SU-DHL-6 (cell line): Measurements from ENCODE around the gene DISP3.

ENCODE experiments used
- H2AFZ ChIP-seq: fragments of 200-600 bp; sonication (generic); 2 replicates; pipeline ENCODE4 v1.6.1; 2014; ENCODE audit warnings: low read depth, mild to moderate bottlenecking, moderate library complexity, mixed read lengths, antibody characterized with exemption, low read length; ENCODE audit not compliant: severe bottlenecking
- H3F3A ChIP-seq: fragments of 200-600 bp; shearing (Covaris generic); 2 replicates; pipeline ENCODE4 v1.6.0; 2016; ENCODE audit warnings: antibody characterized with exemption, mild to moderate bottlenecking; ENCODE audit not compliant: insufficient read depth
- H3K27ac ChIP-seq: fragments of 200-600 bp; sonication (generic); 2 replicates; pipeline ENCODE4 v1.5.1; 2016; ENCODE audit warnings: low read depth, mild to moderate bottlenecking, low read length, moderate library complexity, mixed read lengths
- H3K27me3 ChIP-seq: fragments of 200-600 bp; sonication (generic), shearing (Covaris generic); 2 replicates; pipeline ENCODE4 v1.6.0; 2014; ENCODE audit warnings: mild to moderate bottlenecking, low read length
- H3K36me3 ChIP-seq: fragments of 200-600 bp; sonication (generic); 2 replicates; pipeline ENCODE4 v1.6.1; 2014; ENCODE audit warnings: mild to moderate bottlenecking, low read length, mixed read lengths
- H3K4me2 ChIP-seq: fragments of 300-600, 200-600 bp; shearing (Covaris generic), sonication (generic); 2 replicates; pipeline ENCODE4 v1.6.0; 2014; ENCODE audit warnings: low read length, low read depth, mild to moderate bottlenecking; ENCODE audit not compliant: poor library complexity, severe bottlenecking
- H3K4me3 ChIP-seq: fragments of 200-600 bp; sonication (generic); 2 replicates; pipeline ENCODE4 v1.5.1; 2014; ENCODE audit warnings: antibody characterized with exemption, low read length, mild to moderate bottlenecking, mixed read lengths; ENCODE audit not compliant: insufficient read depth, poor library complexity, severe bottlenecking
- H3K79me2 ChIP-seq: fragments of 200-600 bp; sonication (generic); 2 replicates; pipeline ENCODE4 v1.6.1; 2014; ENCODE audit warnings: mild to moderate bottlenecking, low read length, moderate library complexity; ENCODE audit not compliant: insufficient read depth
- H3K9ac ChIP-seq: fragments of 200-600 bp; sonication (generic); 2 replicates; pipeline ENCODE4 v1.7.0; 2014; ENCODE audit warnings: mild to moderate bottlenecking, low read length
- H3K9me2 ChIP-seq: fragments of 200-600 bp; sonication (generic); replicated peaks from 2 replicates; pipeline ENCODE4 v1.6.1; 2014; ENCODE audit warnings: low read length; ENCODE audit not compliant: insufficient read depth
- H3K9me3 ChIP-seq: fragments of 200-600 bp; sonication (generic); 2 replicates; pipeline ENCODE4 v1.6.1; 2014; ENCODE audit warnings: low read length, mixed read lengths; ENCODE audit not compliant: insufficient read depth
- H4K20me1 ChIP-seq: fragments of 200-600 bp; sonication (generic); 2 replicates; pipeline ENCODE4 v1.6.1; 2014; ENCODE audit warnings: low read depth, mild to moderate bottlenecking, antibody characterized with exemption, low read length, moderate library complexity, mixed read lengths
- EZH2phosphoT487 ChIP-seq: fragments of 200-600 bp; sonication (generic), shearing (Covaris generic); conservative IDR thresholded peaks from 2 replicates; pipeline ENCODE4 v1.6.1; 2018; ENCODE audit warnings: mild to moderate bottlenecking, antibody characterized with exemption, low read length, moderate library complexity, mixed read lengths
- TF ChIP-seq, protein P1 (sequence below): fragments of 200-600 bp; sonication (generic); IDR thresholded peaks from one replicate; pipeline ENCODE4 v1.5.1; 2017; ENCODE audit warnings: antibody characterized with exemption, mild to moderate bottlenecking, low read length, moderate library complexity; ENCODE audit not compliant: insufficient read depth, poor library complexity, severe bottlenecking

The DISP3 gene

DNA sequence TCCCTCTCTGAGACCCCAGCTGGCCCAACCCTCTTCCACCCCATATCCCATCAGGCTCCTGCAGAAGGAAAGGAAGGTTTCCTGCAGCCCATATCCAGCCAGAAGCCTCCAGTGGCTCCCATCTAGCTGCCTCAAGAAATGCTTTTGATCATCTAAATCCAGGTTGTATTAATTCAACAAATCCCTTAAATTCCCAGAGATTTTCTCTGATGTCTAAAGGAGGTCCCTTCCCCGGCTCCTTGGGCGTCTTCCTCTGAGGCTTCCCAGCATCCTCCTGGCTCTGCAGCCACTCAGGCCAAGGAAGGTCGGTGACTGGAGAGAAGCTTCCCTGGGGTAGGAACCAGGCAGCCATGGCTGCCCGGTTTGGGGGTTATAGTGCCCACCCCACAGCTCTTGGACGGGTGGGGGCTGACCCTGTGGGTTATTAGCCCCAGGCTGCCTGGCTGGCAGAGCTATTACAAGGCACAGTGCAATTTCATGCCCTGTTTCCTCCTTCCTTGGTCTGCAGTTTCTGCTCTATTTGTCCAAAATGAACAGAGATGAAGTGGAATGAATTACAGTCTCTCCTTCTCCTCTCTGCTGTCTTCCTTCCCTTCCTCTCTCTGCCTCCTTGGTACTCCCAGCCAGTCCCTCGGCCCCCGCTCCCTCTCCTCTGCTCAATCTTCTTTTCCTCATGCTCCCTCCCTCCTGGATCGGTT lies 34.8 kb upstream of the DISP3 start:
- H3K79me2 ChIP-seq, result no peaks in the 10 kb centered on the region
- H3K9me3 ChIP-seq, result no peaks in the 10 kb centered on the region
- no peaks in the 10 kb centered on the region for H3K9me2 ChIP-seq
- no peak overlapping the region for H3K9ac ChIP-seq
- no peak for TF ChIP-seq EZH2phosphoT487
- TF ChIP-seq, protein P1, sequence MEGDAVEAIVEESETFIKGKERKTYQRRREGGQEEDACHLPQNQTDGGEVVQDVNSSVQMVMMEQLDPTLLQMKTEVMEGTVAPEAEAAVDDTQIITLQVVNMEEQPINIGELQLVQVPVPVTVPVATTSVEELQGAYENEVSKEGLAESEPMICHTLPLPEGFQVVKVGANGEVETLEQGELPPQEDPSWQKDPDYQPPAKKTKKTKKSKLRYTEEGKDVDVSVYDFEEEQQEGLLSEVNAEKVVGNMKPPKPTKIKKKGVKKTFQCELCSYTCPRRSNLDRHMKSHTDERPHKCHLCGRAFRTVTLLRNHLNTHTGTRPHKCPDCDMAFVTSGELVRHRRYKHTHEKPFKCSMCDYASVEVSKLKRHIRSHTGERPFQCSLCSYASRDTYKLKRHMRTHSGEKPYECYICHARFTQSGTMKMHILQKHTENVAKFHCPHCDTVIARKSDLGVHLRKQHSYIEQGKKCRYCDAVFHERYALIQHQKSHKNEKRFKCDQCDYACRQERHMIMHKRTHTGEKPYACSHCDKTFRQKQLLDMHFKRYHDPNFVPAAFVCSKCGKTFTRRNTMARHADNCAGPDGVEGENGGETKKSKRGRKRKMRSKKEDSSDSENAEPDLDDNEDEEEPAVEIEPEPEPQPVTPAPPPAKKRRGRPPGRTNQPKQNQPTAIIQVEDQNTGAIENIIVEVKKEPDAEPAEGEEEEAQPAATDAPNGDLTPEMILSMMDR, result no peak
- H3K27me3 ChIP-seq, result no peaks in the 10 kb centered on the region
- no peak overlapping the region for H3K4me2 ChIP-seq
- H3F3A ChIP-seq, result no peaks in the 10 kb centered on the region
- no peak overlapping the region for H2AFZ ChIP-seq
- H3K27ac ChIP-seq, result no peak overlapping the region
- no peaks in the 10 kb centered on the region for H4K20me1 ChIP-seq
- H3K4me3 ChIP-seq, result no peak overlapping the region
- H3K36me3 ChIP-seq, result no peaks in the 10 kb centered on the region

DNA sequence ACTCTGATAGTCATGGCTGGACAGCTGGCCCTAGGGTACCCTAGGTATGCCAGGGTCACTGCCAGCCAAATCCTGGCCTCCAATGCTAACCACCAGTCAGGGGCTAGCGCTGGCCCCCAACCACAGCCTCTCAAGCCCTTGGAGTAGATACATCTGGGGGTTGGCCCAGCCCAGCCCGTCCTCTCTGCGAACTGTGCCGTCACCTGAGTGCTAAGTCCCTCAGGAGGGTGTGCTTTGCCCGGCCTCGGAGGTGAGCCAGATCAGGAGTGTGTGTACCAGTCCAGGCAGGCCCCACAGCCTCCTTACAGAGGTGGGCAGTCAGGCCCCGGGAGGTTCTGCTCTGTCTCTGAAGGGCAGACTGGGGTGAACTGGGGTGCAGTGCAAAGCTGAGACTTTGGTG lies 34.0 kb upstream of the DISP3 start:
- Histone ChIP-seq H3K9me3 (no peaks in the 10 kb centered on the region), H3K27me3 (no peaks in the 10 kb centered on the region), H3K27ac (no peak overlapping the region), H3K79me2 (no peaks in the 10 kb centered on the region), H4K20me1 (no peaks in the 10 kb centered on the region), H3F3A (no peaks in the 10 kb centered on the region), H3K4me2 (no peak overlapping the region), H3K9me2 (no peaks in the 10 kb centered on the region), H3K4me3 (no peak overlapping the region), H3K36me3 (no peaks in the 10 kb centered on the region), H3K9ac (no peak overlapping the region), H2AFZ (no peak overlapping the region)
- TF ChIP-seq, protein P1, result no peak
- TF ChIP-seq EZH2phosphoT487, result no peak

DNA sequence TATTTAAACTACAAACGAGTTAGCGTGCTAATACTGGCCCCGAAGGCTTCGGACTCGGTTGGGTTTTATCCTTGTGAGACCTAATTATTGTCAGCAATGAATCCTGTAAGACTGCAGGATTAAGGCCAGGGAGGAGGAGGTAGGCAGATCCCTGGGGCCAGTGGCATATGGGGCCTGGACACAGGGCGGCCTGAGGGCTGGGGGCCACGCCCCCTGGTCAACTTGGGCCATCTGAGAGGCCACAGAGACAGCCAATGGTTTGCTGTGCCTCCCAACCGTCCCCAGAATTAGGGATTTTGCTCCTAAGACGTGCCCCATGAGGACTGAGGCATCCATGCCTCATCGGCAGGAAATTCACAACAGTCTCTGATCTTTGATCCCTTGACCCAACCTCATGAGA lies 31.1 kb upstream of the DISP3 start:
- no peaks in the 10 kb centered on the region for H3K9me2 ChIP-seq
- TF ChIP-seq, protein P1, result no peak
- TF ChIP-seq EZH2phosphoT487, result no peak
- no peak overlapping the region for H3K9ac ChIP-seq
- H3K9me3 ChIP-seq, result no peaks in the 10 kb centered on the region
- no peak overlapping the region for H3K4me3 ChIP-seq
- no peak overlapping the region for H2AFZ ChIP-seq
- H3K27me3 ChIP-seq, result no peaks in the 10 kb centered on the region
- no peaks in the 10 kb centered on the region for H4K20me1 ChIP-seq
- H3K4me2 ChIP-seq, result no peak overlapping the region
- no peaks in the 10 kb centered on the region for H3F3A ChIP-seq
- H3K79me2 ChIP-seq, result no peaks in the 10 kb centered on the region
- H3K27ac ChIP-seq, result no peak overlapping the region
- no peaks in the 10 kb centered on the region for H3K36me3 ChIP-seq
